Spleen (tissue), 11 donors: ENCODE data around the gene HSF4. TPM values are rescaled to one million over a fixed set of nuclear protein-coding genes. Genes with fewer than 3 reads are reported as not detected.
A peak's percentile ranks its signal among the peaks of the same experiment; 100 is the strongest.

Experiments
- DNase-seq: peaks from one replicate; pipeline ENCODE4 v3.0.0-alpha.2; 2020
- H3K27ac ChIP-seq, 8 donors: fragments of 200-600 bp; sonication (generic) in 7 of 8; 1 replicate in 4 of 8; 2 replicates in 4 of 8; pipeline versions ENCODE4 v1.5.0 to v1.8.0; 2016 to 2021; ENCODE audit warnings: inconsistent platforms in 4 of 8, mild to moderate bottlenecking in 4 of 8, moderate library complexity in 1 of 8
- H3K27me3 ChIP-seq, 7 donors: fragments of 200-600 bp; sonication (generic) in 6 of 7; replicated peaks in 1 of 7; 1 replicate in 4 of 7; 2 replicates in 3 of 7; pipeline versions ENCODE4 v1.5.0 to v1.8.0; 2016 to 2021; ENCODE audit warnings: inconsistent platforms in 3 of 7, mild to moderate bottlenecking in 1 of 7
- H3K36me3 ChIP-seq, 6 donors: fragments of 200-600 bp; sonication (generic) in 5 of 6; 1 replicate in 4 of 6; 2 replicates in 2 of 6; pipeline versions ENCODE4 v1.5.0 to v1.8.0; 2016 to 2021; ENCODE audit warnings: inconsistent platforms in 2 of 6
- H3K4me1 ChIP-seq, 6 donors: fragments of 200-600 bp; sonication (generic) in 5 of 6; 1 replicate in 3 of 6; 2 replicates in 3 of 6; pipeline versions ENCODE4 v1.5.0 to v1.8.0; 2016 to 2021; ENCODE audit warnings: inconsistent platforms in 3 of 6
- H3K4me3 ChIP-seq, 8 donors: fragments of 200-600 bp; sonication (generic) in 7 of 8; 1 replicate in 4 of 8; 2 replicates in 4 of 8; pipeline versions ENCODE4 v1.5.0 to v1.8.0; 2016 to 2021; ENCODE audit warnings: inconsistent platforms in 4 of 8, mild to moderate bottlenecking in 4 of 8, moderate library complexity in 2 of 8
- H3K9me3 ChIP-seq, 8 donors: fragments of 200-600 bp; sonication (generic) in 7 of 8; 1 replicate in 4 of 8; 2 replicates in 4 of 8; pipeline versions ENCODE4 v1.5.0 to v1.8.0; 2016 to 2021; ENCODE audit warnings: inconsistent platforms in 4 of 8
- POLR2A ChIP-seq, 3 donors: fragments of 450-650 bp; IDR thresholded peaks; one replicate each; pipeline ENCODE4 v1.5.1; 2017; ENCODE audit warnings: antibody characterized with exemption in 3 of 3, mild to moderate bottlenecking in 1 of 3
- POLR2AphosphoS5 ChIP-seq, 3 donors: sonication (generic); formaldehyde crosslinking; IDR thresholded peaks; one replicate each; pipeline ENCODE4 v1.5.1; 2017; ENCODE audit warnings: antibody characterized with exemption in 3 of 3
- WGBS, 5 donors: extraction: QIAGEN DNeasy Blood & Tissue Kit in 3 of 5; methylation state at CpG; one replicate each; pipeline versions ENCODE4 v1.1.5 to v1.1.7; 2013 to 2018; 5-methylcytosine and 5-hydroxymethylcytosine counted together
- intact Hi-C: fragments of 100-400 bp; cut with DNase I; formaldehyde crosslinking; loops from one replicate; pipeline ENCODE4 v1.15.0; 2023; ENCODE audit warnings: low total_unique reads
- polyA plus RNA-seq, 3 donors: library from polyadenylated mRNA; stranded (reverse); fragments of 200-250 nt; gene quantifications; one replicate each; pipeline ENCODE4 v1.2.1, GENCODE V29; 2013
- total RNA-seq, 7 donors: library from RNA; depleted of rRNA in 3 of 7; stranded (reverse); fragments of >200 nt in 3 of 7; fragmentation: NEBNext Ultra II Directional in 4 of 7; extraction: Animal tissue kit (Norgen Biotek cat#: 25700) in 4 of 7; gene quantifications; one replicate each; pipeline versions ENCODE4 v1.1.0 to v1.2.1, GENCODE V29; 2016 to 2021
- TF ChIP-seq, protein P1 (sequence below), 11 experiments: fragments of 200-600 bp in 7 of 11; fragments of 450-650 bp in 4 of 11; sonication (generic) in 4 of 11; IDR thresholded peaks in 8 of 11; conservative IDR thresholded peaks in 3 of 11; 1 replicate in 7 of 11; 2 replicates in 4 of 11; pipeline versions ENCODE4 v1.4.0 to v1.8.0; 2016 to 2021; ENCODE audit warnings: antibody characterized with exemption in 11 of 11, inconsistent platforms in 4 of 11, mild to moderate bottlenecking in 1 of 11
- donor health status: healthy with polysubstance abuse.
- donor health status: DM: no; HTN: no; CAD: no; lungs with moderate emphysema.
- donor health status: DM: no; HTN: no; CAD: no.
- donor health status: Bipolar disorder and iron deficiency.
- donor health status: healthy.
- donor health status: DM: no; HTN: no; CAD: no.
- donor health status: DM: yes; HTN: yes; CAD: no.

Gene HSF4
- total and polyA plus RNA-seq, 10 donors, result 11.5 to 43.7 (median 20.3) TPM

DNA sequence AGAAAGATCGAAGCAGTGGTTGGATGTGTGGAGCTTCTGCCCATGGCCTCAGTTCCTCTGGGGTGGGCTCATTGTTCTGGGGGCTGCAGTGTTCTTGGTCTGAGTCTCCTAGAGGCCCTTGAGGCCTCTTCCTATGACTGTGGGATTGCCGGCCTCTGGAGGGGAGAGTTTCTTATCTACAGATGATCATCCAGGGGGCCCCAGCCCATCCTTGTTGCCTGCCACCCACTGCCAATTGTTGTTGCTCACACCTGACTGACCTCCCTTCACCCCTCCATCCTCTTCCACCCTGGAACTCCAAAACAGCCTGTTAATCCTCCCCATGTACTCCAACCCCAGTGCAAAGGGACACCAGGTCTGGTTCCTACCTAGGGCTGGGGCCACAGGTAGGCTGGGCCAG lies 19.6 kb upstream of the HSF4 start:
- Histone ChIP-seq H3K27me3 (peaks cover 0 to 14% (median 7%) of the 10 kb centered on the region in 7 donors), H3K36me3 (peaks cover 0 to 98% (median 88%) of the 10 kb centered on the region in 6 donors), H3K27ac (peak overlapping the region in 2 of 8 donors; percentile 23 to 24), H3K9me3 (no peaks in the 10 kb centered on the region), H3K4me3 (no peak overlapping the region), H3K4me1 (peaks cover 0 to 10% (median 6%) of the 10 kb centered on the region in 6 donors)
- no peak for TF ChIP-seq POLR2A (IDR thresholded peaks at IDR 0.05)
- TF ChIP-seq POLR2AphosphoS5 (IDR thresholded peaks at IDR 0.05), result no peak
- TF ChIP-seq, protein P1, sequence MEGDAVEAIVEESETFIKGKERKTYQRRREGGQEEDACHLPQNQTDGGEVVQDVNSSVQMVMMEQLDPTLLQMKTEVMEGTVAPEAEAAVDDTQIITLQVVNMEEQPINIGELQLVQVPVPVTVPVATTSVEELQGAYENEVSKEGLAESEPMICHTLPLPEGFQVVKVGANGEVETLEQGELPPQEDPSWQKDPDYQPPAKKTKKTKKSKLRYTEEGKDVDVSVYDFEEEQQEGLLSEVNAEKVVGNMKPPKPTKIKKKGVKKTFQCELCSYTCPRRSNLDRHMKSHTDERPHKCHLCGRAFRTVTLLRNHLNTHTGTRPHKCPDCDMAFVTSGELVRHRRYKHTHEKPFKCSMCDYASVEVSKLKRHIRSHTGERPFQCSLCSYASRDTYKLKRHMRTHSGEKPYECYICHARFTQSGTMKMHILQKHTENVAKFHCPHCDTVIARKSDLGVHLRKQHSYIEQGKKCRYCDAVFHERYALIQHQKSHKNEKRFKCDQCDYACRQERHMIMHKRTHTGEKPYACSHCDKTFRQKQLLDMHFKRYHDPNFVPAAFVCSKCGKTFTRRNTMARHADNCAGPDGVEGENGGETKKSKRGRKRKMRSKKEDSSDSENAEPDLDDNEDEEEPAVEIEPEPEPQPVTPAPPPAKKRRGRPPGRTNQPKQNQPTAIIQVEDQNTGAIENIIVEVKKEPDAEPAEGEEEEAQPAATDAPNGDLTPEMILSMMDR (IDR thresholded peaks at IDR 0.05 in 8 of 11, conservative IDR thresholded peaks at IDR 0.05 in 3 of 11), result no peak
- intact Hi-C loops, result no loop called here
- DNase-seq, result peak; percentile 33
- WGBS, 5 donors, result 86 to 97% (median 95%) methylated on average over 2 of the region's 2 CpGs

DNA sequence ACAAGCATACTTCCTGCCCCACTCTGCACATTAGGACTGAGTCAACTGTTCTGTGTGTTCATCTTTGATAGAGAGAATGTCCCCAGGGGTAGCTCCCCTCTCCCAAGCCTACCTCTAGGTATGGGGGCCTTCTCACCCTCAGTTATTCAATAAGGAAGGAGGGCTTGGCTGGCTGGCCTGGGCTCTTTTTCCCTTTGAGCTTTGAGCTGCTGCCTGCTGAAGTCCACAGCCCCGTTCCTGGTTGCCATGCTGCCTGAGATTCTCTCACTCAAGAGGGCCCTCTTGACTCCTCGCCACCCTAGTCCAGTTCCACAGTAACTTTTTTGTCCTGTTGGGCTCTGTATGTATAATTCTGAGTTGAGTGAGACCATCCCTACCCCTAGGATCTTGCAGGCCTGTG lies 18.8 kb upstream of the HSF4 start:
- Histone ChIP-seq H3K4me3 (no peak overlapping the region), H3K4me1 (peaks cover 5 to 18% (median 14%) of the 10 kb centered on the region in 6 donors), H3K27me3 (peaks cover 0 to 22% (median 15%) of the 10 kb centered on the region in 7 donors), H3K27ac (peak overlapping the region in 2 of 8 donors; percentile 23 to 24), H3K9me3 (no peaks in the 10 kb centered on the region), H3K36me3 (peaks cover 0 to 90% (median 80%) of the 10 kb centered on the region in 6 donors)
- TF ChIP-seq POLR2AphosphoS5 (IDR thresholded peaks at IDR 0.05), result no peak
- TF ChIP-seq, protein P1 (IDR thresholded peaks at IDR 0.05 in 8 of 11, conservative IDR thresholded peaks at IDR 0.05 in 3 of 11), result no peak
- no peak for TF ChIP-seq POLR2A (IDR thresholded peaks at IDR 0.05)
- DNase-seq, result peak; percentile 53
- WGBS, 5 donors, result 83 to 95% (median 89%) methylated on average over 2 of the region's 2 CpGs
- intact Hi-C loops, result no loop called here

DNA sequence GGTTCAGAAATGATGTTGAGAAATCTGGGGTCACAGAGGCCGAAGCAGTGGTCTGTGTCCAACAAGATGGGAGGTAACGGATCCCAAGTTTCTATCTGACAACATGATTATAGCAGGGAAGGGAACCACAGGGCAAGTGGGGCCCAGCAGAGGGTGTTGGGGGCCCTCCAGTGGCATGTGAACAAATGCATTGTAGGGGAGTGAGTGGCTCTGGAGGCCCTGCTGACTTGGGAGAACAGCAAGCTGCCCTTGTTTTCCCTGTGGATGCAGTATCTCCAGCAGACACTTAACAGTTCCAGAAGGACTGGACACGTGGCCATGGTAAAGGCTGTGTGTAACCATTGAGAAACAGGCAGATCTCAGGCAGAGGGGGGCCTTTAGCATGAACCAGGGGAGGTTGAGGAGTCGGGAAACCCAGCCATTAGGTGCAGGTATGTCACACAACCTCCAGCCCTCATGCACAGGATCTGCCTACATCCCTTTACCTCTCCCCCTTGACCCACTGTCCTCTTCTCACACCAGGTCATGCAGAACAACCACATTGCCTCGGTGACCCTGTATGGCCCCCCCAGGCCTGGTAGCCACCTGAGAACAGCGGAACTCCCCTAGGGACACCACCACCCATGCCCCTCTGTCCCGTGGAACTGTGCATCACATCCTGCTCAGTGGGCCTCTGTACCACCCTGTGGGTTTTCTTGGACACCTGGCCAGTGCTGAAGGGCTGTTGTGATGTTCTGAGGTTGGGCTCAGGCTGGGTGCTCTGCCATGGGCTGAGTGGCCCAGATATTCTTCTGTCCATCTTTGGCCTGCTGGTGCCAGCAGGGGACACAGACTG lies 17.8 kb upstream of the HSF4 start:
- H3K4me1 ChIP-seq, result peaks cover 5 to 27% (median 21%) of the 10 kb centered on the region in 6 donors
- TF ChIP-seq POLR2AphosphoS5 (IDR thresholded peaks at IDR 0.05), result no peak
- H3K36me3 ChIP-seq, result peaks cover 0 to 80% (median 70%) of the 10 kb centered on the region in 6 donors
- no peak overlapping the region for H3K27ac ChIP-seq
- peak; percentile 19 for DNase-seq
- intact Hi-C loops, result no loop called here
- no peak overlapping the region for H3K4me3 ChIP-seq
- WGBS, 5 donors, result 72 to 93% (median 88%) methylated on average over 6 to 7 of the region's 7 CpGs
- H3K27me3 ChIP-seq, result peaks cover 0 to 32% (median 23%) of the 10 kb centered on the region in 7 donors
- no peaks in the 10 kb centered on the region for H3K9me3 ChIP-seq

DNA sequence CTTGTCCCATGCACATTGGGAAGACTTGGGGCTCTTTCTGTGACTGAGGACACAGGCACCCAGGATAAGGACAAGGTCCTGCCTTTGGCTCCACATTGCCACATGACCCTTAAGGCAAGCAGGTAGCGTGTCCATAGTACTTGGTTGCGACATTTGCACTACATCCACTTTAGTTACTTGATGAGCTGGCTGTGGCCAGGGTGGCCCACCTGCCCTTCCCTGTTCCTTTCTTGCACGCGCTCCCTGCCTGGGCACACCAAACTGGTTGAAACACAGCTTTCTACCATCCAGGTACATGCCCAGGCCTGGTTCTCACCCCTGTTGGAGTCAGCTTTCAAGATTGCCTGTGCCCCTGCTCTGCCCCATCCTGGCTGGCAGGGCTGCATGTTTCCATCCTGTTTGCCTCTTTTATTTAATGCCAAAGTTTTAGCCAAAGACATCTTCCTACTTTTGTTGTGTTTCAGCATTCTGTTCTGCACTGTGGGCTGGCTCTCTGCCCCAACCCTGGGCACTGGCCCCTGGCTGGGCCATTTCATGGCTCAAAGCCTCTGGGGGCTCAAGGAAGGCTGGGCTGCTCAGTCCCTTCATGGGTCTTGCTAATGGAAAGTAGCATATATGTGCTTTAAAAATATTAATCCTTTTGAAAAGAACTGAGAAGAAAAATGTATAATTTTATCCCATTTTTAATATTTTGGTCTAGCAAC lies 17.0 kb upstream of the HSF4 start:
- Histone ChIP-seq H3K27me3 (peaks cover 0 to 36% (median 23%) of the 10 kb centered on the region in 7 donors), H3K4me3 (no peak overlapping the region), H3K9me3 (no peaks in the 10 kb centered on the region), H3K4me1 (peaks cover 5 to 28% (median 21%) of the 10 kb centered on the region in 6 donors), H3K36me3 (peaks cover 0 to 71% (median 61%) of the 10 kb centered on the region in 6 donors), H3K27ac (no peak overlapping the region)
- DNase-seq, result peak; percentile 41
- TF ChIP-seq POLR2AphosphoS5 (IDR thresholded peaks at IDR 0.05), result no peak
- TF ChIP-seq, protein P1 (IDR thresholded peaks at IDR 0.05 in 8 of 11, conservative IDR thresholded peaks at IDR 0.05 in 3 of 11), result no peak
- TF ChIP-seq POLR2A (IDR thresholded peaks at IDR 0.05), result no peak
- intact Hi-C loops, result no loop called here
- 85 to 97% (median 91%) methylated on average over 4 of the region's 4 CpGs for WGBS, 5 donors
